PFSK-1 (cell line): ENCODE data around the gene GMPR.

Experiments
- FOXP2 ChIP-seq: optimal IDR thresholded peaks from 2 replicates; pipeline ENCODE3; 2011; ENCODE audit warnings: borderline replicate concordance, control low read depth, inconsistent platforms; ENCODE audit not compliant: insufficient read depth; ENCODE audit errors: extremely low read length, extremely low read depth
- POLR2AphosphoS5 ChIP-seq: IDR thresholded peaks from 2 replicates; pipeline ENCODE4 v1.6.1; 2012; ENCODE audit warnings: low read depth, mild to moderate bottlenecking, control low read depth, low read length, moderate library complexity
- REST ChIP-seq, 2 experiments: IDR thresholded peaks; 2 replicates each; pipeline versions ENCODE4 v1.6.1 to v1.8.0; 2011 to 2012; ENCODE audit warnings: low read depth in 2 of 2, low read length in 2 of 2, control low read depth in 1 of 2, inconsistent platforms in 1 of 2, mild to moderate bottlenecking in 1 of 2, moderate library complexity in 1 of 2; ENCODE audit not compliant: insufficient read depth in 1 of 2
- SIN3A ChIP-seq: IDR thresholded peaks from 2 replicates; pipeline ENCODE4 v1.6.1; 2012; ENCODE audit warnings: mild to moderate bottlenecking, low read length, moderate library complexity, borderline replicate concordance; ENCODE audit not compliant: insufficient read depth
- TAF1 ChIP-seq: IDR thresholded peaks from 2 replicates; pipeline ENCODE4 v1.6.1; 2012; ENCODE audit warnings: low read length, control low read depth, borderline replicate concordance; ENCODE audit not compliant: insufficient read depth

The GMPR gene

GRCh38 chr6:16243055-16243454, 4.7 kb downstream of the GMPR start:
- TF ChIP-seq POLR2AphosphoS5 (no peak), SIN3A (no peak), TAF1 (no peak), FOXP2 (no peak), REST (IDR thresholded peaks at IDR 0.05; ENCODE audit: insufficient read depth in 1 of 2, low read depth in 2 of 2, low read length in 2 of 2) (no peak)

GRCh38 chr6:16243664-16244063, 5.3 kb downstream of the GMPR start:
- TF ChIP-seq TAF1 (no peak), SIN3A (no peak), FOXP2 (no peak), REST (IDR thresholded peaks at IDR 0.05; ENCODE audit: insufficient read depth in 1 of 2, low read depth in 2 of 2, low read length in 2 of 2) (no peak), POLR2AphosphoS5 (no peak)

- TF ChIP-seq REST (IDR thresholded peaks at IDR 0.05; ENCODE audit: insufficient read depth in 1 of 2, low read depth in 2 of 2, low read length in 2 of 2) = no peak
- no peak for TF ChIP-seq SIN3A
- TF ChIP-seq POLR2AphosphoS5 = no peak
- TF ChIP-seq TAF1 = no peak
- TF ChIP-seq FOXP2 = no peak
These were observed 6.1 kb downstream of the GMPR start for GRCh38 chr6:16244446-16244845.

- no peak for TF ChIP-seq REST (IDR thresholded peaks at IDR 0.05; ENCODE audit: insufficient read depth in 1 of 2, low read depth in 2 of 2, low read length in 2 of 2)
- no peak for TF ChIP-seq TAF1
- no peak for TF ChIP-seq SIN3A
- TF ChIP-seq POLR2AphosphoS5 = no peak
- no peak for TF ChIP-seq FOXP2
These were observed 6.6 kb downstream of the GMPR start for GRCh38 chr6:16244869-16245451.

GRCh38 chr6:16248271-16248853, 10.0 kb downstream of the GMPR start:
- no peak for TF ChIP-seq SIN3A
- no peak for TF ChIP-seq REST (IDR thresholded peaks at IDR 0.05; ENCODE audit: insufficient read depth in 1 of 2, low read depth in 2 of 2, low read length in 2 of 2)
- no peak for TF ChIP-seq FOXP2
- TF ChIP-seq POLR2AphosphoS5 = no peak
- TF ChIP-seq TAF1 = no peak
